Ammon's horn (tissue), 1 donor: Measurements from ENCODE around the gene ATP10B.
"Not testable (repeated sequence)": the region's sequence is repeated elsewhere in the genome, so short reads cannot be mapped to it uniquely, and the experiment has no call there.

Experiments used
- DNase-seq: peaks from one replicate; pipeline ENCODE4 v3.0.0-alpha.2; 2016; ENCODE audit warnings: low spot score

ATP10B gene

GRCh38 chr5:160852049-160852448, at the start of gene ATP10B:
TSS of gene ATP10B (minus strand) at chr5:160852211. CDS start at chr5:160688074, 164,137 bp downstream.
- DNase-seq = peak; percentile 87

- no peak for DNase-seq
Observed at GRCh38 chr5:160901656-160902055, 49.6 kb upstream of the ATP10B start.

GRCh38 chr5:160899735-160900134, 47.7 kb upstream of the ATP10B start:
- DNase-seq = no peak

GRCh38 chr5:160893180-160893964, 41.4 kb upstream of the ATP10B start:
- not testable (repeated sequence) for DNase-seq

GRCh38 chr5:160887780-160888179, 35.8 kb upstream of the ATP10B start:
- DNase-seq = no peak

- DNase-seq = not testable (repeated sequence)
Observed at GRCh38 chr5:160873560-160874200, 21.7 kb upstream of the ATP10B start.

GRCh38 chr5:160869989-160870521, 18.0 kb upstream of the ATP10B start:
- DNase-seq = no peak

- DNase-seq = no peak
Observed at GRCh38 chr5:160867976-160868375, 16.0 kb upstream of the ATP10B start.

- no peak for DNase-seq
Observed at GRCh38 chr5:160851451-160851850, 560 bp downstream of the ATP10B start.

GRCh38 chr5:160850421-160850820, 1.6 kb downstream of the ATP10B start:
- DNase-seq = no peak

GRCh38 chr5:160847526-160848085, 4.4 kb downstream of the ATP10B start:
- DNase-seq = no peak

- peak; percentile 17 for DNase-seq
Observed at GRCh38 chr5:160846642-160847041, 5.4 kb downstream of the ATP10B start.

GRCh38 chr5:160844177-160844576, 7.8 kb downstream of the ATP10B start:
- no peak for DNase-seq

GRCh38 chr5:160843240-160843639, 8.8 kb downstream of the ATP10B start:
- DNase-seq = no peak

- no peak for DNase-seq
Observed at GRCh38 chr5:160837749-160838593, 14.0 kb downstream of the ATP10B start.

GRCh38 chr5:160837211-160837610, 14.8 kb downstream of the ATP10B start:
- no peak for DNase-seq

- DNase-seq = no peak
Observed at GRCh38 chr5:160835818-160836528, 16.0 kb downstream of the ATP10B start.

- no peak for DNase-seq
Observed at GRCh38 chr5:160835376-160835775, 16.6 kb downstream of the ATP10B start.

GRCh38 chr5:160833806-160834205, 18.2 kb downstream of the ATP10B start:
- no peak for DNase-seq

- no peak for DNase-seq
Observed at GRCh38 chr5:160831801-160832200, 20.2 kb downstream of the ATP10B start.

GRCh38 chr5:160824301-160825001, 27.6 kb downstream of the ATP10B start:
- no peak for DNase-seq
